AG04449 (cell line): ENCODE data around the gene CLEC2B.
"Not testable (repeated sequence)": the region's sequence is repeated elsewhere in the genome, so short reads cannot be mapped to it uniquely, and the experiment has no call there.

Experiments
- CTCF ChIA-PET: fragments of 350-600 bp; formaldehyde crosslinking; extraction: SDS; loops from one replicate; lab custom pipeline; 2021; ENCODE audit warnings: antibody characterized with exemption; lab: Yijun Ruan, JAX
- POLR2A ChIA-PET: fragments of 400-600, 350-600 bp; formaldehyde crosslinking; extraction: SDS; loops from one replicate; lab custom pipeline; 2020; ENCODE audit warnings: antibody characterized with exemption, inconsistent platforms; lab: Yijun Ruan, JAX
- DNase-seq: peaks from one replicate; pipeline ENCODE4 v3.0.0-alpha.2; 2010; ENCODE audit warnings: low read depth, low spot score
- H3K4me3 ChIP-seq: 2 replicates; pipeline ENCODE4 v1.5.1; 2011; ENCODE audit warnings: low read depth, mild to moderate bottlenecking, control low read depth, low read length
- CTCF ChIP-seq: IDR thresholded peaks from one replicate; pipeline ENCODE4 v1.5.1; 2011; ENCODE audit warnings: mild to moderate bottlenecking, moderate library complexity, low read length, control low read depth, inconsistent platforms; ENCODE audit not compliant: insufficient read depth; ENCODE audit errors: missing control alignments

The CLEC2B gene

DNA sequence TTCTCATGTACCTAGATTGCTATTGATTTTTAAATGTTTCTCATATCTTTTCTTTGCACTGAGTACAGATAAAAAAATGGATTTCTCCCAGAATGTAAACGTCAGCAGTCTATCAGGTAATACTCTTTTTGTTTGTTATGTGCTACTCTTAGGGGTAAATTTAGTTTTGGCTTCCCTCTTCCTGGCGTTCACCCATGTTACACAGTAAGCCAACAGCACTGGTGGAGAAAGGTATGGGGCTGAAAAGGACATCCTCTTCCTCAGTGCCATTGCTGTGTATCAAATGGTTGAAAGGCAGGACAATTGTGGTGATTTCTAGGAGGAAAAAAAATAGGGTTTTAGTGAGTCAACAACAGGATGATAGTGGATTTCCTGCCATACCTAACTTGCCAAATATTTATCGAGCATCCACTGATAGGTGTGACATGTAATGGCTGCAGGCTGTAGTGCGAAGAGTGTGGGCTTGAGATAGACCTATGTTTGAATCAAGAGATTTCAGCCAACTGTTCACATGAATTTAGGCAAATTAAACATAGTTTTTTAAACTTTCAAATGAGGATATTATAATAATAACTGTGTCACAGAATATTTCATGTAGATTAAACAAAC, 19.6 kb upstream of the CLEC2B start:
- POLR2A ChIA-PET = no interaction called here
- CTCF ChIA-PET = no interaction called here
- H3K4me3 ChIP-seq = no peak overlapping the region
- no peak for TF ChIP-seq CTCF
- no peak for DNase-seq

DNA sequence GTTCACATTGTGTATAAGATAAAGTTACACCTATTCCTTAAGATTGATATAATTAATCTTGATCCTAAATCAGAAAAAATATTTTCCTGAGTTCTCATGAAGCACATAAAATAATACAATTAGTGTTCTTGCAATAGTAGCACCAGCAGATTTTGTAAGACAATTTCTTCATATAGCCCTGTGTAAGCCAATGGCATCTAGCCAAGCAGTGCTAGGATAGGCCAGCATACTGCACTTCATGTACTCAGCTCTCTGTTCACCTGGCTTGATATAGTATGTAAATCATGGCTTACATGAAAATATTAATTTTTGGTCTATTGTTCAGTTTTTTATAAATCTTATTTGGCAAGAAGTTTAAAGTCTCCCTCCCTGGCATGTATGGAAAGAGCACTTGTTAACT, 14.0 kb upstream of the CLEC2B start:
- no peak for DNase-seq
- TF ChIP-seq CTCF = no peak
- CTCF ChIA-PET = no interaction called here
- H3K4me3 ChIP-seq = no peak overlapping the region
- POLR2A ChIA-PET = no interaction called here

DNA sequence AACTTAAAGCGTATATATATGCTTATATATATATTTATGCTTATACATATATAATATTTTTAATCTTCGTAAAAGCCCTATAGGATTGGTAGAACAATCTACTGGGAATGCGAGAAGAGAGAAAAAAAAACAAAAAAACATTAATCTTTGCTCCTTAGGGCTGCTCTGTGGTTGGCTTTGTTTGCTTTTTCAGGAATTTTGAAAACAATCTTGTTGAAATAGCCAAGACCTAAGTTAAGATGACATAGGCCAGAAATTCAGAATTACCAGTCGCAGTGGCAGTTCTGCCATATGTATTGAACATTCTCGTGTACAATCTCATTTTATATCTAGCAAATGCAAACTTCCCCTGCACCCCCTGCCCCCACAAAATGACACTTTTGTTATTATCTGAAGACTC, 12.8 kb upstream of the CLEC2B start:
- ChIA-PET CTCF (no interaction called here), POLR2A (no interaction called here)
- DNase-seq = no peak
- no peak overlapping the region for H3K4me3 ChIP-seq
- TF ChIP-seq CTCF = no peak

GRCh38 chr12:9881246-9881645, 12.1 kb upstream of the CLEC2B start, which contains the start of gene KLRF2:
KLRF2 (plus strand) TSS chr12:9881489; CDS start chr12:9881596, 107 bp downstream.
- CTCF ChIA-PET = no interaction called here
- no peak for DNase-seq
- no peak within 1 kb of the TSS for H3K4me3 ChIP-seq
- POLR2A ChIA-PET = no interaction called here
- no peak for TF ChIP-seq CTCF

DNA sequence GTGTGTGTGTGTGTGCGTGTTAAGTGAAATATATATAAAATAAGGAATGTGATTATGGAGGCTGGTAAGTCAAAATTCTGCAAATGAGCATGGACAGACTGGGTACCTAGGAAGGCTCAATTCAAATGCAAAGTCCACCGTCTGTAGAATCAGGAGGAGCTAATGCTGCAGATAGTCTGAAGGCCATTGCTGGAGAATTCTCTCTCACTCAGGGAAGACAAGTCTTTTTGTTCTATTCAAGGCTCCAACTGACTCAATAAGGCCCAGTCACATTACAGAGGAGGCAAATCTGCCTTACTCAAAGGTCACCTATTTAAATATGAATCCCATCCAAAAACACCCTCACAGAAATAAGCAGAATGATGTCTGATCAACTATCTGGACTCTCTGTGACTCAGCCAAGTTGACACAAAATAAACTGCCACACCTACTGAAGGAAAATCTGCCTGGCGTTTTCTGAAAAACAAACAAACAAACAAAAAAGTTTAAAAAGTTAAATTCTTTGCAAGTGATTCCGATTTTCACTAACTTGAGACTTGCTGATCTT, 11.5 kb upstream of the CLEC2B start:
- CTCF ChIA-PET = no interaction called here
- DNase-seq = no peak
- no peak for TF ChIP-seq CTCF
- H3K4me3 ChIP-seq = no peak overlapping the region
- POLR2A ChIA-PET = no interaction called here

GRCh38 chr12:9876120-9876519, 7.0 kb upstream of the CLEC2B start:
- H3K4me3 ChIP-seq, POLR2A ChIA-PET, DNase-seq, CTCF ChIA-PET: not testable (repeated sequence)

GRCh38 chr12:9872742-9873141, 3.6 kb upstream of the CLEC2B start:
- POLR2A ChIA-PET = no interaction called here
- no peak for DNase-seq
- no peak overlapping the region for H3K4me3 ChIP-seq
- CTCF ChIA-PET = interaction anchor here (0.7 to 1.4 kb wide), 2 partner anchors 122 to 123 kb away, joined by 3 read pairs; no protein-coding TSS in a partner anchor
- TF ChIP-seq CTCF = no peak
